H9 (cell line): ENCODE results near the gene DCDC2. TPM values are rescaled to one million over a fixed set of nuclear protein-coding genes. Genes with fewer than 3 reads are reported as not detected.

Source experiments
- DNase-seq: peaks from one replicate; pipeline ENCODE4 v3.0.0-alpha.2; 2017
- H2AFZ ChIP-seq: one replicate; pipeline ENCODE4 v1.6.1; 2013; ENCODE audit warnings: mild to moderate bottlenecking, low read length, control low read depth, moderate library complexity
- H2AK5ac ChIP-seq: 2 replicates; pipeline ENCODE4 v1.6.1; 2013; ENCODE audit warnings: low read length, control low read depth, mixed read lengths; ENCODE audit not compliant: insufficient read length
- H2BK120ac ChIP-seq: one replicate; pipeline ENCODE4 v1.6.1; 2013; ENCODE audit warnings: low read depth, mild to moderate bottlenecking, low read length, control low read depth, inconsistent platforms; ENCODE audit not compliant: poor library complexity, severe bottlenecking
- H2BK12ac ChIP-seq: 2 replicates; pipeline ENCODE4 v1.6.1; 2013; ENCODE audit warnings: low read length, control low read depth, mixed read lengths, low read depth; ENCODE audit not compliant: insufficient read length
- H2BK15ac ChIP-seq: 2 replicates; pipeline ENCODE4 v1.6.1; 2013; ENCODE audit warnings: low read depth, low read length, control low read depth
- H2BK20ac ChIP-seq: one replicate; pipeline ENCODE4 v1.6.1; 2013; ENCODE audit warnings: low read depth, mild to moderate bottlenecking, low read length, control low read depth, inconsistent platforms; ENCODE audit not compliant: poor library complexity, severe bottlenecking
- H2BK5ac ChIP-seq: 2 replicates; pipeline ENCODE4 v1.6.1; 2013; ENCODE audit warnings: low read length, control low read depth, mixed read lengths; ENCODE audit not compliant: insufficient read length
- H3K14ac ChIP-seq: 2 replicates; pipeline ENCODE4 v1.6.1; 2013; ENCODE audit warnings: low read length, control low read depth; ENCODE audit not compliant: insufficient read depth
- H3K18ac ChIP-seq: 2 replicates; pipeline ENCODE4 v1.6.1; 2013; ENCODE audit warnings: low read depth, mild to moderate bottlenecking, mixed read lengths, low read length, control low read depth; ENCODE audit not compliant: insufficient read length
- H3K23ac ChIP-seq: 2 replicates; pipeline ENCODE4 v1.6.1; 2013; ENCODE audit warnings: low read length, control low read depth, mixed read lengths, low read depth; ENCODE audit not compliant: insufficient read length
- H3K23me2 ChIP-seq: 2 replicates; pipeline ENCODE4 v1.6.1; 2013; ENCODE audit warnings: low read depth, mild to moderate bottlenecking, mixed read lengths, low read length, control low read depth; ENCODE audit not compliant: insufficient read length, poor library complexity, severe bottlenecking
- H3K27ac ChIP-seq: 2 replicates; pipeline ENCODE4 v1.5.1; 2013; ENCODE audit warnings: low read length, control low read depth, mixed read lengths, low read depth; ENCODE audit not compliant: insufficient read length
- H3K27me3 ChIP-seq: 2 replicates; pipeline ENCODE4 v1.6.1; 2013; ENCODE audit warnings: low read length, control low read depth, inconsistent platforms; ENCODE audit not compliant: insufficient read depth
- H3K4ac ChIP-seq: 2 replicates; pipeline ENCODE4 v1.6.1; 2013; ENCODE audit warnings: low read depth, mild to moderate bottlenecking, control low read depth, inconsistent platforms, low read length, moderate library complexity
- H3K4me1 ChIP-seq: 2 replicates; pipeline ENCODE4 v1.6.1; 2013; ENCODE audit warnings: low read length, control low read depth, inconsistent platforms; ENCODE audit not compliant: insufficient read depth
- H3K4me2 ChIP-seq: 2 replicates; pipeline ENCODE4 v1.6.1; 2013; ENCODE audit warnings: low read length, control low read depth, mixed read lengths; ENCODE audit not compliant: insufficient read length, insufficient read depth
- H3K56ac ChIP-seq: 2 replicates; pipeline ENCODE4 v1.6.1; 2013; ENCODE audit warnings: low read depth, mild to moderate bottlenecking, mixed read lengths, low read length, control low read depth; ENCODE audit not compliant: insufficient read length
- H3K79me1 ChIP-seq: 2 replicates; pipeline ENCODE4 v1.6.1; 2013; ENCODE audit warnings: low read depth, mild to moderate bottlenecking, moderate library complexity, low read length, control low read depth, inconsistent platforms; ENCODE audit not compliant: insufficient read depth, poor library complexity, severe bottlenecking
- H3K79me2 ChIP-seq: 2 replicates; pipeline ENCODE4 v1.6.1; 2013; ENCODE audit warnings: low read length, control low read depth, inconsistent platforms; ENCODE audit not compliant: insufficient read depth
- H3K9ac ChIP-seq: 2 replicates; pipeline ENCODE4 v1.6.1; 2013; ENCODE audit warnings: low read length, control low read depth, mixed read lengths; ENCODE audit not compliant: insufficient read length; ENCODE audit errors: extremely low read depth
- H3K9me3 ChIP-seq: one replicate; pipeline ENCODE4 v1.6.1; 2013; ENCODE audit warnings: low read depth, low read length, inconsistent platforms; ENCODE audit not compliant: control insufficient read depth
- H3T11ph ChIP-seq: one replicate; pipeline ENCODE4 v1.6.1; 2013; ENCODE audit warnings: mild to moderate bottlenecking, low read length, control low read depth, inconsistent platforms
- H4K20me1 ChIP-seq: one replicate; pipeline ENCODE4 v1.6.1; 2013; ENCODE audit not compliant: control insufficient read depth, insufficient read length, insufficient read depth
- H4K5ac ChIP-seq: 2 replicates; pipeline ENCODE4 v1.6.1; 2013; ENCODE audit warnings: low read depth, mild to moderate bottlenecking, mixed read lengths, low read length, control low read depth; ENCODE audit not compliant: insufficient read length
- H4K8ac ChIP-seq: replicated peaks from 2 replicates; pipeline ENCODE4 v1.6.1; 2013; ENCODE audit warnings: low read length, control low read depth, mixed read lengths, low read depth; ENCODE audit not compliant: insufficient read length
- H4K91ac ChIP-seq: 2 replicates; pipeline ENCODE4 v1.6.1; 2013; ENCODE audit warnings: low read depth, mild to moderate bottlenecking, moderate library complexity, mixed read lengths, low read length, control low read depth; ENCODE audit not compliant: insufficient read length
- H3K27ac Mint-ChIP-seq, 3 experiments: 2 replicates in 2 of 3; 3 replicates in 1 of 3; pipeline ENCODE4 v1.8.0; 2020 to 2021; ENCODE audit warnings: mixed read lengths in 3 of 3, mild to moderate bottlenecking in 1 of 3, moderate library complexity in 1 of 3
- H3K27me3 Mint-ChIP-seq: 2 replicates; pipeline ENCODE4 v1.8.0; 2021; ENCODE audit warnings: low read depth, mild to moderate bottlenecking, moderate library complexity, mixed read lengths
- H3K36me3 Mint-ChIP-seq, 3 experiments: 2 replicates in 2 of 3; 3 replicates in 1 of 3; pipeline ENCODE4 v1.8.0; 2020 to 2021; ENCODE audit warnings: low read depth in 3 of 3, mixed read lengths in 3 of 3; ENCODE audit not compliant: insufficient read depth in 1 of 3
- H3K4me1 Mint-ChIP-seq, 2 experiments: 2 replicates each; pipeline ENCODE4 v1.8.0; 2020; ENCODE audit warnings: mixed read lengths in 2 of 2
- H3K4me3 Mint-ChIP-seq, 2 experiments: 2 replicates in 1 of 2; 3 replicates in 1 of 2; pipeline ENCODE4 v1.8.0; 2020 to 2021; ENCODE audit warnings: mild to moderate bottlenecking in 2 of 2, mixed read lengths in 2 of 2, moderate library complexity in 1 of 2
- H3K9me3 Mint-ChIP-seq, 2 experiments: 2 replicates in 1 of 2; 3 replicates in 1 of 2; pipeline ENCODE4 v1.8.0; 2020; ENCODE audit warnings: mild to moderate bottlenecking in 2 of 2, mixed read lengths in 2 of 2, moderate library complexity in 1 of 2
- total RNA-seq: library from RNA; stranded (reverse); gene quantifications from 2 replicates; pipeline ENCODE4 v1.2.1, GENCODE V29; 2021
- TF ChIP-seq, protein P1 (sequence below): fragments of 200-600 bp; sonication (generic); conservative IDR thresholded peaks from 3 replicates; pipeline ENCODE4 v1.8.0; 2021; ENCODE audit warnings: antibody characterized with exemption, mild to moderate bottlenecking

The DCDC2 gene
- total RNA-seq, 1 experiment from 2014 or later, result 0.59 TPM

DNA sequence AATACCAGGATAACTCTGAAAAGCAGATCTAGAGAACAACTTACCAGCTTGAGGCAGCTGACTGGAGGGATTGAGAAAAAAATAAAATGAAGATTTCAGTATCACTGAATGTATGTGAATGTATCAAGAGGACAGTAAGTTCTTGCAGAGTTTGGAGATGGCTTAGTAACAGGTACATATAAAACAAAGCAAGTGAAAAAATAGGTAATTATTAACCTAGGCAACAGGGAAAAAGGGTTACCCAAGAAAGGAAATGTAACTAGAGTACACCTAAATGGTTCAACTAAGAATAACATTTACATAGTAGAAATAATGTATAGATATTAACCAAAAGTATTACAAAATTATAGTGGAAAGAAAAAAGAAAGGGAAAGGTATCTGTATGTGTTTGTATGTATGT is 164.5 kb downstream of the DCDC2 start:
- H4K91ac ChIP-seq, result no peak overlapping the region
- Mint-ChIP-seq H3K4me3 (no peak overlapping the region), H3K36me3 (no peaks in the 10 kb centered on the region), H3K9me3 (no peaks in the 10 kb centered on the region), H3K4me1 (no peaks in the 10 kb centered on the region), H3K27ac (no peak overlapping the region), H3K27me3 (no peaks in the 10 kb centered on the region; the same call in 1 of the 2 replicates)
- DNase-seq, result no peak
- no peak overlapping the region for H3K27ac ChIP-seq
- H3K56ac ChIP-seq, result no peak overlapping the region
- H3K23me2 ChIP-seq, result no peaks in the 10 kb centered on the region
- TF ChIP-seq, protein P1, sequence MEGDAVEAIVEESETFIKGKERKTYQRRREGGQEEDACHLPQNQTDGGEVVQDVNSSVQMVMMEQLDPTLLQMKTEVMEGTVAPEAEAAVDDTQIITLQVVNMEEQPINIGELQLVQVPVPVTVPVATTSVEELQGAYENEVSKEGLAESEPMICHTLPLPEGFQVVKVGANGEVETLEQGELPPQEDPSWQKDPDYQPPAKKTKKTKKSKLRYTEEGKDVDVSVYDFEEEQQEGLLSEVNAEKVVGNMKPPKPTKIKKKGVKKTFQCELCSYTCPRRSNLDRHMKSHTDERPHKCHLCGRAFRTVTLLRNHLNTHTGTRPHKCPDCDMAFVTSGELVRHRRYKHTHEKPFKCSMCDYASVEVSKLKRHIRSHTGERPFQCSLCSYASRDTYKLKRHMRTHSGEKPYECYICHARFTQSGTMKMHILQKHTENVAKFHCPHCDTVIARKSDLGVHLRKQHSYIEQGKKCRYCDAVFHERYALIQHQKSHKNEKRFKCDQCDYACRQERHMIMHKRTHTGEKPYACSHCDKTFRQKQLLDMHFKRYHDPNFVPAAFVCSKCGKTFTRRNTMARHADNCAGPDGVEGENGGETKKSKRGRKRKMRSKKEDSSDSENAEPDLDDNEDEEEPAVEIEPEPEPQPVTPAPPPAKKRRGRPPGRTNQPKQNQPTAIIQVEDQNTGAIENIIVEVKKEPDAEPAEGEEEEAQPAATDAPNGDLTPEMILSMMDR, result no peak
- H2BK5ac ChIP-seq, result no peak overlapping the region
- H2BK20ac ChIP-seq, result no peak overlapping the region
- H3K79me2 ChIP-seq, result no peaks in the 10 kb centered on the region
- H2AK5ac ChIP-seq, result no peak overlapping the region
- H3K23ac ChIP-seq, result no peak overlapping the region
- no peak overlapping the region for H4K8ac ChIP-seq
- no peak overlapping the region for H3K18ac ChIP-seq
- H3K27me3 ChIP-seq, result no peaks in the 10 kb centered on the region
- no peak overlapping the region for H3K9ac ChIP-seq
- no peaks in the 10 kb centered on the region for H3K4me1 ChIP-seq
- H2BK15ac ChIP-seq, result no peak overlapping the region
- H3T11ph ChIP-seq, result no peak overlapping the region
- no peaks in the 10 kb centered on the region for H3K79me1 ChIP-seq
- H4K20me1 ChIP-seq, result no peaks in the 10 kb centered on the region
- H3K4me2 ChIP-seq, result no peak overlapping the region
- H2BK120ac ChIP-seq, result no peak overlapping the region
- H2BK12ac ChIP-seq, result no peak overlapping the region
- no peak overlapping the region for H3K4ac ChIP-seq
- no peaks in the 10 kb centered on the region for H3K9me3 ChIP-seq
- no peak overlapping the region for H3K14ac ChIP-seq
- H2AFZ ChIP-seq, result no peak overlapping the region
- no peak overlapping the region for H4K5ac ChIP-seq
